DOHH2 (cell line): Measurements from ENCODE around the gene EYA2.

Source experiments
- H3F3A ChIP-seq: fragments of 200-600 bp; sonication (generic), shearing (Covaris generic); 2 replicates; pipeline ENCODE4 v1.6.0; 2016; ENCODE audit warnings: antibody characterized with exemption, mild to moderate bottlenecking; ENCODE audit not compliant: control insufficient read depth, insufficient read depth
- H3K27ac ChIP-seq: fragments of 200-600 bp; sonication (generic); 2 replicates; pipeline ENCODE4 v1.5.1; 2014; ENCODE audit warnings: low read depth, mild to moderate bottlenecking, low read length, moderate library complexity
- H3K27me3 ChIP-seq: fragments of 200-600 bp; sonication (generic); 2 replicates; pipeline ENCODE4 v1.6.1; 2014; ENCODE audit warnings: mild to moderate bottlenecking, low read length, mixed read lengths; ENCODE audit not compliant: control insufficient read depth
- H3K36me3 ChIP-seq: fragments of 200-600 bp; sonication (generic); 2 replicates; pipeline ENCODE4 v1.6.1; 2014; ENCODE audit warnings: mild to moderate bottlenecking, low read length, moderate library complexity, mixed read lengths; ENCODE audit not compliant: control insufficient read depth
- H3K4me1 ChIP-seq: fragments of 200-600 bp; sonication (generic); 2 replicates; pipeline ENCODE4 v1.6.1; 2014; ENCODE audit warnings: mild to moderate bottlenecking, low read length, mixed read lengths; ENCODE audit not compliant: control insufficient read depth
- H3K4me2 ChIP-seq: fragments of 200-600 bp; sonication (generic); 2 replicates; pipeline ENCODE4 v1.6.0; 2014; ENCODE audit warnings: mild to moderate bottlenecking, low read length, moderate library complexity
- H3K4me3 ChIP-seq: fragments of 200-600 bp; sonication (generic); 2 replicates; pipeline ENCODE4 v1.5.1; 2014; ENCODE audit warnings: mild to moderate bottlenecking, low read length, mixed read lengths
- H3K79me2 ChIP-seq: fragments of 200-600 bp; sonication (generic); 2 replicates; pipeline ENCODE4 v1.6.1; 2014; ENCODE audit warnings: mild to moderate bottlenecking, low read length, mixed read lengths; ENCODE audit not compliant: control insufficient read depth
- H3K9me2 ChIP-seq: fragments of 200-600 bp; sonication (generic); replicated peaks from 2 replicates; pipeline ENCODE4 v1.6.1; 2014; ENCODE audit warnings: mild to moderate bottlenecking, low read length, mixed read lengths; ENCODE audit not compliant: control insufficient read depth
- H3K9me3 ChIP-seq: fragments of 200-600 bp; sonication (generic); 2 replicates; pipeline ENCODE4 v1.6.1; 2014; ENCODE audit warnings: antibody characterized with exemption, low read length, mixed read lengths; ENCODE audit not compliant: control insufficient read depth, insufficient read depth
- H4K20me1 ChIP-seq: fragments of 200-600 bp; sonication (generic); 2 replicates; pipeline ENCODE4 v1.6.0; 2014; ENCODE audit warnings: low read depth, mild to moderate bottlenecking, antibody characterized with exemption, low read length, moderate library complexity; ENCODE audit not compliant: control insufficient read depth, insufficient read depth
- CTCF ChIP-seq: fragments of 200-600 bp; sonication (generic); IDR thresholded peaks from one replicate; pipeline ENCODE4 v1.5.1; 2014; ENCODE audit warnings: antibody characterized with exemption, mild to moderate bottlenecking, low read depth, low read length; ENCODE audit not compliant: poor library complexity, severe bottlenecking
- EZH2phosphoT487 ChIP-seq: fragments of 200-600 bp; sonication (generic); IDR thresholded peaks from 2 replicates; pipeline ENCODE4 v1.6.1; 2017; ENCODE audit warnings: borderline replicate concordance, mild to moderate bottlenecking, antibody characterized with exemption, low read length, moderate library complexity, mixed read lengths

EYA2 gene

GRCh38 chr20:47099825-47100441 lies 205.3 kb downstream of the EYA2 start:
- H3K79me2 ChIP-seq: no peaks in the 10 kb centered on the region
- H3K4me2 ChIP-seq: no peak overlapping the region
- no peaks in the 10 kb centered on the region for H3K4me1 ChIP-seq
- no peaks in the 10 kb centered on the region; the same call in none of the 2 replicates for H3K27me3 ChIP-seq
- H3K27ac ChIP-seq: no peak overlapping the region
- H3F3A ChIP-seq: no peaks in the 10 kb centered on the region
- no peaks in the 10 kb centered on the region for H3K36me3 ChIP-seq
- H3K9me2 ChIP-seq: no peaks in the 10 kb centered on the region
- H3K9me3 ChIP-seq: peaks cover 6% of the 10 kb centered on the region; the same call in 1 of the 2 replicates
- H4K20me1 ChIP-seq: no peaks in the 10 kb centered on the region
- TF ChIP-seq EZH2phosphoT487 (no peak), CTCF (no peak)
- no peak overlapping the region for H3K4me3 ChIP-seq

GRCh38 chr20:47102629-47103028 lies 208.0 kb downstream of the EYA2 start:
- H3K27me3 ChIP-seq: no peaks in the 10 kb centered on the region; the same call in 1 of the 2 replicates
- TF ChIP-seq EZH2phosphoT487 (no peak), CTCF (no peak)
- H3K36me3 ChIP-seq: no peaks in the 10 kb centered on the region
- no peak overlapping the region for H3K4me3 ChIP-seq
- no peaks in the 10 kb centered on the region for H3K4me1 ChIP-seq
- H3F3A ChIP-seq: no peaks in the 10 kb centered on the region
- 0 out of 2 replicates have a peak, but pooled peaks cover 3% of the 10 kb centered on the region for H3K9me3 ChIP-seq
- H4K20me1 ChIP-seq: no peaks in the 10 kb centered on the region
- H3K27ac ChIP-seq: no peak overlapping the region
- no peak overlapping the region for H3K4me2 ChIP-seq
- H3K79me2 ChIP-seq: no peaks in the 10 kb centered on the region
- H3K9me2 ChIP-seq: no peaks in the 10 kb centered on the region

GRCh38 chr20:47106786-47107185 lies 212.1 kb downstream of the EYA2 start:
- no peaks in the 10 kb centered on the region for H3K9me2 ChIP-seq
- TF ChIP-seq EZH2phosphoT487: no peak
- no peak for TF ChIP-seq CTCF

More at GRCh38 chr20:47106786-47107185, 212.1 kb downstream of the EYA2 start:
- peaks cover 17% of the 10 kb centered on the region for H3K9me3 ChIP-seq
- H3K27ac ChIP-seq: no peak overlapping the region
- H4K20me1 ChIP-seq: no peaks in the 10 kb centered on the region
- no peak overlapping the region for H3K4me3 ChIP-seq
- H3F3A ChIP-seq: no peaks in the 10 kb centered on the region
- no peaks in the 10 kb centered on the region for H3K4me1 ChIP-seq
- no peaks in the 10 kb centered on the region for H3K79me2 ChIP-seq
- H3K36me3 ChIP-seq: no peaks in the 10 kb centered on the region
- no peak overlapping the region for H3K4me2 ChIP-seq
- no peaks in the 10 kb centered on the region for H3K27me3 ChIP-seq
